Activated CD4-positive, alpha-beta T cell treated with anti-CD3 and anti-CD28 coated beads, Interleukin-2, Interleukin-6, amounts not matched to agents 100 ng/mL and 50 ng/mL, durations not matched to agents 16 hours and 8 hours (primary cell): Measurements from ENCODE around the gene LEUTX.
"Not testable (repeated sequence)": the region's sequence is repeated elsewhere in the genome, so short reads cannot be mapped to it uniquely, and the experiment has no call there.

Experiments used
- DNase-seq: peaks from one replicate; pipeline ENCODE4 v3.0.0-alpha.2; 2020

LEUTX gene

GRCh38 chr19:39778763-39779162 is at the start of gene LEUTX:
TSS of gene LEUTX (plus strand) at chr19:39778854. CDS start at chr19:39778921, 67 bp downstream.
- DNase-seq, result peak; percentile 87

DNA sequence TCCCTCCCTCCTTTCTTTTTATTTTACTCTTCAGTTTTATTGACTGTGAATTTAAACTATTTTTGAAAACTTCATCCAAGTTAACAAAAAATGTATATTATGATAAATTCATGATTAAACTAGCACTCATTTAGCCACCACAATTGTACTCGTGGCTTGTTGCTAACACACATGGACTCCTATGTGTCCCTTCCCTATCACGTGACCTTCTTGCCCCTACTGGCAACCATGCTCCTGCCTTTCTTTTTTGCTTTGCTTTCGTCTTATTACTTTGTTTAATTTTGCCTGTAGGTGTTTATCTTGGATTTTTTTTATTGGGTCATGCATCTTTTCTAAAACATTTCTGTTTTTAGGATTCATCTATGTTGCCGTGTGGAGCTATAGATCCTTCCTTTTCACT is 49.1 kb upstream of the LEUTX start:
- no peak for DNase-seq

GRCh38 chr19:39731685-39732084 is 47.0 kb upstream of the LEUTX start:
- no peak for DNase-seq

GRCh38 chr19:39733841-39734240 is 44.8 kb upstream of the LEUTX start:
- DNase-seq, result no peak

DNA sequence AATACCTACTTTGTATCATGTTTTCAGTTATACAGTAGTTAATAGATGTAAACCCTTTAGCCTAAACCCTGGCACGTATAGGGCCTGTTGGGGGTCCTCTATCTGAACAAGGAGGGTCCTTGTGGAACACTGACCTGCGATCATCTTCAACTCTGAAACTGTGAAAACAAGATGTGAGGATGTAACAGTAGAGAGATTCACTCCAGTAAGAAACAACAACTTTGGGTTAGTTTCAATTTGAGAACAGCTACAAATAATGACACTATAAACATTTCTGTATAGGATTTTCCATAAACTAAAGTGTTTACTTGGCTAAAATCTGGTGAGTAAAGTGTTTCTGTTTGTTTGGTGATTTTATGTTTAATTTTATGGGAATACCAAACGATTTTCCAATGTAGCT is 43.0 kb upstream of the LEUTX start:
- DNase-seq, result no peak

- no peak for DNase-seq
Observed at GRCh38 chr19:39736088-39736487, 42.6 kb upstream of the LEUTX start.

DNA sequence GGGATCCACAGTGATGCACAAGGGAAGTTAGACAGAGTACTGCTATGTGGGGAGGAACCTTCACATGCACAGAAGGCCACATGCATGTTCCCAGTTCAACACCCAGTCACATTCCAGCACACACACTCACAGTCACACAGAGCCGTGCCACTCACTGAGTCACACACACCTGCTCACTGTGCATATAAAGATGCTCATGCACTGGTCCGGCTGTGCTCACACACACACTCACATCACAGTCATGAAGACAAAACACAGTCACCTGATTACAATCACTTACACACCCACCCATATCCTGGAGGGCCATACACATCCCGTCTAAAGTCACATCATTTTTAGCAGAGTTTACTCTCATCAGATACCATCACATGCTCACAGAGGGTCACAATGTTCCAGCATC is 41.3 kb upstream of the LEUTX start:
- DNase-seq, result no peak

DNA sequence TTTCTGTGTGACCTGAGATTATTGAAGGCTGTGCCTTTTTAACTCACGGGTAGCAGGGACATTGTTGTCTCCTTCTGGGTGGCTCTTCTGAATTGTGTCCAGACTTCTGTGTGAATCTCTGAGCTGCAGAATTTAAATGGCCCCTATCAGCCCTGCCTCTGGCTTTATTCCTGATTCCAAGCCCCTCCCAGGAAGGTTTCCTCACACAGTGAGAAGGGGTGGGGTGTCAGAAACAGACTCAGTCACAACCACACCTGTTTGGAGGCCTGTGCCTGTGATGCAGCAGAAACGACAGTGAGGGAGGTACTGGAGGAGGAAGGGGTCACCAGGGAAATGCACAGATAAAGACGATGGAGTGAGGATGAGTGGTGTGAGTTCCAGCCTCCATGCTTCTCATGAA is 40.8 kb upstream of the LEUTX start, which contains the start of gene CLC:
TSS of gene CLC (minus strand) at position 139 of the 400 bp plus-strand sequence. CDS start at position 62, 77 bp downstream.
- DNase-seq, result no peak

DNA sequence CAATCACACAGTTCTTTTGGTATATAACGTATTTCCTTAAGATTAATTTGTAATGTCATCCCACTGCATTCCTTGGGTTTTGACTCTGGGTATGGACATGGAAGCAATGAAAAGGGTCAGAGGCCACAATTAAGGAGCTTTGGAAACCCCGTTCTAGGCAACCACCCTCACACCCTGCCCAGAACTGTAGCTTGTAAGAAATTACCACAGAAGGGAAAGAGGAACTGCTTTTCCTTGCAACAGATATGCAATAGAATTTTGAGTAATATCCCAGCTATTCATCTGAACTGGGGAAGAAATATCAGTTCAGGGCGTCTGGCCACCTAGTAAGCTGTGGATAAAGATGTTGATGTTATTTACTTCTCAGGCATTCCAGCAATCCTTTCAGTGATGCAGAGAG is 39.8 kb upstream of the LEUTX start:
- no peak for DNase-seq

DNA sequence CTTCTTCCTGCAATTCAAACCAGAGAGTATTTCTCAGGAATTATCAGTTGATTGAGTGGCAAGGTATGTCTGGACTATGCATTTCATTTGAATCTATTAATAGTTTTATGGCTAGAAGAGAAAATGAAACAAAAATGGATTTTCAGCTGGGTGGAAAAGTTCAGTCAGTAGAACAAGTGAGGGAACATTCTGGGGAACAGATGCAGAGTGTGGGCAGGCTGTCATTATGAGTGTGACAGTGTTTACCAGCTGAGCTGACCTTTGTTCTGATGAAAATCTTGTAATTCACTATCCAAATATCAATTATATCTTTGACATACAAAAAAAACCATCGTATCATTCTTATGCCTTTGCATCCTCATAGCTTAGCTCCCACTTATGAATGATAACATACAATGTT is 38.3 kb upstream of the LEUTX start:
- no peak for DNase-seq

DNA sequence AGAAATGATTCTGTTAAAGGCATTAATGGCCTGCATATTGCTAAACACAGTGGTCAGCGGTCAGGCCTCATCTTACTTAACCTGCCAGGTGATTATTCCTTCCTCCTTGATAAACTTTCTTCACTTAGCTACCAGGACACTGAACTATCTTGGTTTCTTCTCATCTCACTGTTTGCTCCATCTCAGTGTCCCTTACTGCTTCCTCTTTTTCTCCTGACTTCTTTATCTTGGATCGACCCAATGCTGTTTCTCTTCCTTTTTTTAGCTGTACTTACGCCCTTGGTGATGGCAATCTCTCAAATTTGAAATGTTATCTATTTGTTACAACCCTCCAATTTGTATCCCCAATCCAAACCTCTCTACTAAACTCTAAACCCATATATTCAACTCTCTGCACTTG is 33.0 kb upstream of the LEUTX start:
- no peak for DNase-seq

DNA sequence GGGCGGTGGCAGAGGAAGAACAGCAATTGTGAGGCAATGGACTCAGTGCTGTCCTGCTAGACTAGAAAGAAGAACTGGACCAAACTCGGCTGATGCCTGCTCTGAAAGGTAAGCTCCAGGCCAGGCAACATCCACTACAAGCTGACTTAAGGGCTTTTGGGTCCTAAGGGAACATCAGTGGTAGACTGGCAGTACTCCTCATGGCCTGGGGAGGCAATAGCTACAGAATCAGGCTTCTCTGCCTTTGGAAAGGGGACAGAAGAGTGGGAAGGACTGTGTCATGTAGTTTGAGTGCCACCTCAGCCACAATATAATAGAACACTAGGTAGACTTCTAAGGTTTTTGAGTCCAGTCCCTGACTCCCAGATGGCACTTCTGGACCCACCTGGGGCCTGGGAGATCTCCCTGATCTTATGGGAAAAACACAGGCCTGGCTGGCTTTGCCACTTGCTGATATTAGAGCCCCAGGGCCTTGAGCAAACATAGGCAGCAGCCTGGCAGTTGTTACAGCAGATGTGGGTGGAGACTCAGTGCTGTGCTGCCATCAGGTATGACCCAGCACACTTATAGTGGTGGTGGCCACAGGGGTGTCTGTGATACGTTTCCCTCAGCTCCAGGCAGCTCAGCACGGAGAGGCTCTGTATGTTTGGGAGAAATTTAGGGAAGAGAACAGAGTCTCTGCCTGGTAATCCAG is 31.7 kb upstream of the LEUTX start:
- DNase-seq, result no peak

- DNase-seq, result no peak
Observed at GRCh38 chr19:39749981-39750380, 28.7 kb upstream of the LEUTX start.

GRCh38 chr19:39752390-39752789 is 26.3 kb upstream of the LEUTX start:
- DNase-seq, result peak; percentile 28

- no peak for DNase-seq
Observed at GRCh38 chr19:39752795-39753194, 25.9 kb upstream of the LEUTX start.

GRCh38 chr19:39754544-39754943 is 24.1 kb upstream of the LEUTX start:
- no peak for DNase-seq

- DNase-seq, result no peak
Observed at GRCh38 chr19:39754971-39755370, 23.7 kb upstream of the LEUTX start.

GRCh38 chr19:39759457-39760184 is 19.0 kb upstream of the LEUTX start:
- peak; percentile 12 for DNase-seq

DNA sequence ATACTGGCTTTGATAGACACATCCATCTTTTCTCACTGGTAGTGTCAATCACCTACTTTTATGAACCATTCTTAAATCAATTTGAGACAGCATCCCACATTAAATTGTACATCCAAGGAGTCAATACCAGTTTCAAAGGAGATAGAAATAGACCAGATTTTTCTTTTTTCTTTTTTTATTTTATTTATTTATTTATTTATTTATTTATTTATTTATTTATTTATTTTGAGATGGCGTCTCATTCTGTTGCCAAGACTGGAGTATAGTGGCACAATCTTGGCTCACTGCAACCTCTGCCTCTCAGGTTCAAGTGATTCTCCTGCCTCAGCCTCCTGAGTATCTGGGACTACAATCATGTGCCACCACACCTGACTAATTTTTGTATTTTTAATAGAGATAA is 16.8 kb upstream of the LEUTX start:
- not testable (repeated sequence) for DNase-seq

GRCh38 chr19:39765091-39766076 is 13.3 kb upstream of the LEUTX start:
- peak; percentile 45 for DNase-seq

- no peak for DNase-seq
Observed at GRCh38 chr19:39768334-39768733, 10.3 kb upstream of the LEUTX start.

GRCh38 chr19:39768786-39769185 is 9.9 kb upstream of the LEUTX start:
- DNase-seq, result no peak

GRCh38 chr19:39780894-39781293 is 2.2 kb downstream of the LEUTX start:
- DNase-seq, result no peak
